Endothelial cell of umbilical vein (primary cell): ENCODE results near the gene TRRAP.

ENCODE experiments used
- EZH2 ChIP-seq: IDR thresholded peaks from 2 replicates; pipeline ENCODE4 v1.6.1; 2012; ENCODE audit warnings: borderline replicate concordance, low read depth, mild to moderate bottlenecking, moderate library complexity, low read length, inconsistent platforms; ENCODE audit not compliant: severe bottlenecking
- FOS ChIP-seq: IDR thresholded peaks from 2 replicates; pipeline ENCODE4 v1.6.1; 2011; ENCODE audit warnings: mild to moderate bottlenecking, low read length, moderate library complexity, borderline replicate concordance; ENCODE audit not compliant: insufficient read depth
- GATA2 ChIP-seq: IDR thresholded peaks from 2 replicates; pipeline ENCODE4 v1.7.0; 2011; ENCODE audit warnings: low read depth, mild to moderate bottlenecking, moderate library complexity, mixed read lengths, low read length; ENCODE audit not compliant: insufficient read length, insufficient read depth
- JUN ChIP-seq: IDR thresholded peaks from 2 replicates; pipeline ENCODE4 v1.6.1; 2011; ENCODE audit warnings: borderline replicate concordance, low read depth; ENCODE audit not compliant: insufficient read length, insufficient read depth
- MYC ChIP-seq: IDR thresholded peaks from one replicate; pipeline ENCODE4 v1.6.1; 2011; ENCODE audit warnings: mild to moderate bottlenecking, low read depth, low read length
- POLR2A ChIP-seq: IDR thresholded peaks from 2 replicates; pipeline ENCODE4 v1.6.1; 2012; ENCODE audit warnings: low read depth, mild to moderate bottlenecking, control low read depth, low read length
- POLR2AphosphoS5 ChIP-seq: IDR thresholded peaks from 2 replicates; pipeline ENCODE4 v1.6.1; 2012; ENCODE audit warnings: low read depth, mild to moderate bottlenecking, control low read depth, low read length, moderate library complexity; ENCODE audit not compliant: insufficient read depth
- TF ChIP-seq, protein P1 (sequence below), 2 donors: IDR thresholded peaks; 1 replicate in 1 of 2; 2 replicates in 1 of 2; pipeline ENCODE4 v1.5.1; 2011; ENCODE audit warnings: low read length in 2 of 2, mild to moderate bottlenecking in 2 of 2, moderate library complexity in 2 of 2, control low read depth in 1 of 2, inconsistent platforms in 1 of 2, low read depth in 1 of 2; ENCODE audit not compliant: insufficient read depth in 1 of 2; ENCODE audit errors: extremely low read depth in 1 of 2
- TF ChIP-seq, protein P2 (sequence below): IDR thresholded peaks from 2 replicates; pipeline ENCODE4 v1.6.1; 2011; ENCODE audit not compliant: insufficient read depth, insufficient read length

DNA sequence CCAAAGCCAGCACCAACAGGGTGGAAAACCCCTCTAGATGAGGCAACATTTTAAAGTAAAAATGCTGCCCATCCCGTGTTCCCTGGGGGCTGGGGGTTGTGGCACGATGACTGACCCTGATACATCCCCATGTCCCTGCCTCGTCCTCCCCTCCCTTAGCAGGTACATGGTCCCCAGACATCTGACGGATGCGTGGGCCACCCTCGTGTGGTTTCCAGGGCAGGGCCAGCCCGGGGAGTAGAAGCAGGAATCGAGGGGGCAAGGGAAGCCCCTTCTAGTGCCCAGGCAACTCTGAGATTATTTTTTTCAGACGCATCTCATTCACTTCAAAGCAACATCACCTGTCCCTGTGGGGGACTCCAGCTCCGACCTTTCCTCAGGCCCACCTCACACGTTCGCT is 12.0 kb upstream of the TRRAP start:
- TF ChIP-seq, protein P1, sequence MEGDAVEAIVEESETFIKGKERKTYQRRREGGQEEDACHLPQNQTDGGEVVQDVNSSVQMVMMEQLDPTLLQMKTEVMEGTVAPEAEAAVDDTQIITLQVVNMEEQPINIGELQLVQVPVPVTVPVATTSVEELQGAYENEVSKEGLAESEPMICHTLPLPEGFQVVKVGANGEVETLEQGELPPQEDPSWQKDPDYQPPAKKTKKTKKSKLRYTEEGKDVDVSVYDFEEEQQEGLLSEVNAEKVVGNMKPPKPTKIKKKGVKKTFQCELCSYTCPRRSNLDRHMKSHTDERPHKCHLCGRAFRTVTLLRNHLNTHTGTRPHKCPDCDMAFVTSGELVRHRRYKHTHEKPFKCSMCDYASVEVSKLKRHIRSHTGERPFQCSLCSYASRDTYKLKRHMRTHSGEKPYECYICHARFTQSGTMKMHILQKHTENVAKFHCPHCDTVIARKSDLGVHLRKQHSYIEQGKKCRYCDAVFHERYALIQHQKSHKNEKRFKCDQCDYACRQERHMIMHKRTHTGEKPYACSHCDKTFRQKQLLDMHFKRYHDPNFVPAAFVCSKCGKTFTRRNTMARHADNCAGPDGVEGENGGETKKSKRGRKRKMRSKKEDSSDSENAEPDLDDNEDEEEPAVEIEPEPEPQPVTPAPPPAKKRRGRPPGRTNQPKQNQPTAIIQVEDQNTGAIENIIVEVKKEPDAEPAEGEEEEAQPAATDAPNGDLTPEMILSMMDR (IDR thresholded peaks at IDR 0.05; ENCODE audit: extremely low read depth in 1 of 2, insufficient read depth in 1 of 2, low read depth in 1 of 2, low read length in 2 of 2) = no peak
- no peak for TF ChIP-seq JUN
- no peak for TF ChIP-seq POLR2A
- no peak for TF ChIP-seq POLR2AphosphoS5
- no peak for TF ChIP-seq GATA2
- TF ChIP-seq, protein P2, sequence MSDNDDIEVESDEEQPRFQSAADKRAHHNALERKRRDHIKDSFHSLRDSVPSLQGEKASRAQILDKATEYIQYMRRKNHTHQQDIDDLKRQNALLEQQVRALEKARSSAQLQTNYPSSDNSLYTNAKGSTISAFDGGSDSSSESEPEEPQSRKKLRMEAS = no peak
- TF ChIP-seq EZH2 = no peak
- TF ChIP-seq FOS = no peak
- TF ChIP-seq MYC = no peak
